Keratinocyte (primary cell): ENCODE results near the gene SLU7.

Experiments used
- EZH2 ChIP-seq: IDR thresholded peaks from one replicate; pipeline ENCODE4 v1.6.1; 2012; ENCODE audit warnings: inconsistent platforms, mild to moderate bottlenecking, low read length, moderate library complexity
- TF ChIP-seq, protein P1 (sequence below), 3 experiments: IDR thresholded peaks in 1 of 3; conservative IDR thresholded peaks in 1 of 3; optimal IDR thresholded peaks in 1 of 3; 2 replicates in 2 of 3; 3 replicates in 1 of 3; pipeline versions ENCODE3 to v1.5.1; 2011; ENCODE audit warnings: low read length in 3 of 3, mild to moderate bottlenecking in 3 of 3, moderate library complexity in 2 of 3, control low read depth in 1 of 3, inconsistent platforms in 1 of 3; ENCODE audit not compliant: insufficient read depth in 2 of 3; ENCODE audit errors: extremely low read depth in 1 of 3

GRCh38 chr5:160441311-160441781, 22.5 kb upstream of the SLU7 start:
- TF ChIP-seq, protein P1, sequence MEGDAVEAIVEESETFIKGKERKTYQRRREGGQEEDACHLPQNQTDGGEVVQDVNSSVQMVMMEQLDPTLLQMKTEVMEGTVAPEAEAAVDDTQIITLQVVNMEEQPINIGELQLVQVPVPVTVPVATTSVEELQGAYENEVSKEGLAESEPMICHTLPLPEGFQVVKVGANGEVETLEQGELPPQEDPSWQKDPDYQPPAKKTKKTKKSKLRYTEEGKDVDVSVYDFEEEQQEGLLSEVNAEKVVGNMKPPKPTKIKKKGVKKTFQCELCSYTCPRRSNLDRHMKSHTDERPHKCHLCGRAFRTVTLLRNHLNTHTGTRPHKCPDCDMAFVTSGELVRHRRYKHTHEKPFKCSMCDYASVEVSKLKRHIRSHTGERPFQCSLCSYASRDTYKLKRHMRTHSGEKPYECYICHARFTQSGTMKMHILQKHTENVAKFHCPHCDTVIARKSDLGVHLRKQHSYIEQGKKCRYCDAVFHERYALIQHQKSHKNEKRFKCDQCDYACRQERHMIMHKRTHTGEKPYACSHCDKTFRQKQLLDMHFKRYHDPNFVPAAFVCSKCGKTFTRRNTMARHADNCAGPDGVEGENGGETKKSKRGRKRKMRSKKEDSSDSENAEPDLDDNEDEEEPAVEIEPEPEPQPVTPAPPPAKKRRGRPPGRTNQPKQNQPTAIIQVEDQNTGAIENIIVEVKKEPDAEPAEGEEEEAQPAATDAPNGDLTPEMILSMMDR (optimal IDR thresholded peaks at IDR 0.05 in 1 of 3, IDR thresholded peaks at IDR 0.05 in 1 of 3, conservative IDR thresholded peaks at IDR 0.05 in 1 of 3; ENCODE audit: extremely low read depth in 1 of 3, insufficient read depth in 2 of 3, low read length in 3 of 3): no peak
- no peak for TF ChIP-seq EZH2
